ENCODE measurements around the gene ARHGEF1.

- TF ChIP-seq, protein P1, sequence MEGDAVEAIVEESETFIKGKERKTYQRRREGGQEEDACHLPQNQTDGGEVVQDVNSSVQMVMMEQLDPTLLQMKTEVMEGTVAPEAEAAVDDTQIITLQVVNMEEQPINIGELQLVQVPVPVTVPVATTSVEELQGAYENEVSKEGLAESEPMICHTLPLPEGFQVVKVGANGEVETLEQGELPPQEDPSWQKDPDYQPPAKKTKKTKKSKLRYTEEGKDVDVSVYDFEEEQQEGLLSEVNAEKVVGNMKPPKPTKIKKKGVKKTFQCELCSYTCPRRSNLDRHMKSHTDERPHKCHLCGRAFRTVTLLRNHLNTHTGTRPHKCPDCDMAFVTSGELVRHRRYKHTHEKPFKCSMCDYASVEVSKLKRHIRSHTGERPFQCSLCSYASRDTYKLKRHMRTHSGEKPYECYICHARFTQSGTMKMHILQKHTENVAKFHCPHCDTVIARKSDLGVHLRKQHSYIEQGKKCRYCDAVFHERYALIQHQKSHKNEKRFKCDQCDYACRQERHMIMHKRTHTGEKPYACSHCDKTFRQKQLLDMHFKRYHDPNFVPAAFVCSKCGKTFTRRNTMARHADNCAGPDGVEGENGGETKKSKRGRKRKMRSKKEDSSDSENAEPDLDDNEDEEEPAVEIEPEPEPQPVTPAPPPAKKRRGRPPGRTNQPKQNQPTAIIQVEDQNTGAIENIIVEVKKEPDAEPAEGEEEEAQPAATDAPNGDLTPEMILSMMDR (tag by site-specific recombination; IDR thresholded peaks at IDR 0.05) = no peak
- TF ChIP-seq, protein P2, sequence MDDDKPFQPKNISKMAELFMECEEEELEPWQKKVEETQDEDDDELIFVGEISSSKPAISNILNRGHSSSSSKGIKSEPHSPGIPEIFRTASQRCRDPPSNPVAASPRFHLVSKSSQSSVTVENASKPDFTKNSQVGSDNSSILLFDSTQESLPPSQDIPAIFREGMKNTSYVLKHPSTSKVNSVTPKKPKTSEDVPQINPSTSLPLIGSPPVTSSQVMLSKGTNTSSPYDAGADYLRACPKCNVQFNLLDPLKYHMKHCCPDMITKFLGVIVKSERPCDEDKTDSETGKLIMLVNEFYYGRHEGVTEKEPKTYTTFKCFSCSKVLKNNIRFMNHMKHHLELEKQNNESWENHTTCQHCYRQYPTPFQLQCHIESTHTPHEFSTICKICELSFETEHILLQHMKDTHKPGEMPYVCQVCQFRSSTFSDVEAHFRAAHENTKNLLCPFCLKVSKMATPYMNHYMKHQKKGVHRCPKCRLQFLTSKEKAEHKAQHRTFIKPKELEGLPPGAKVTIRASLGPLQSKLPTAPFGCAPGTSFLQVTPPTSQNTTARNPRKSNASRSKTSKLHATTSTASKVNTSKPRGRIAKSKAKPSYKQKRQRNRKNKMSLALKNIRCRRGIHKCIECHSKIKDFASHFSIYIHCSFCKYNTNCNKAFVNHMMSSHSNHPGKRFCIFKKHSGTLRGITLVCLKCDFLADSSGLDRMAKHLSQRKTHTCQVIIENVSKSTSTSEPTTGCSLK (tag by site-specific recombination; IDR thresholded peaks at IDR 0.05) = no peak
- TF ChIP-seq SP2 (tag by site-specific recombination; IDR thresholded peaks at IDR 0.05) (no peak), ZNF121 (tag by site-specific recombination; IDR thresholded peaks at IDR 0.05) (no peak), ZBTB7A (tag by site-specific recombination; IDR thresholded peaks at IDR 0.05; ENCODE audit: low read depth) (no peak), TCF7L2 (IDR thresholded peaks at IDR 0.05; ENCODE audit: borderline replicate concordance, low read depth, low read length) (no peak), KLF7 (tag by site-specific recombination; IDR thresholded peaks at IDR 0.05; ENCODE audit: borderline replicate concordance) (no peak), EGR2 (tag by site-specific recombination; IDR thresholded peaks at IDR 0.05; ENCODE audit: low read depth) (no peak), ZNF660 (tag by site-specific recombination; IDR thresholded peaks at IDR 0.05) (no peak)
Observed at GRCh38 chr19:41863209-41863931, 19.6 kb upstream of the ARHGEF1 start.
